Measurements from ENCODE around the gene PIGP. TPM values are rescaled to one million over a fixed set of nuclear protein-coding genes. Genes with fewer than 3 reads are reported as not detected.
"Not testable (repeated sequence)": the region's sequence is repeated elsewhere in the genome, so short reads cannot be mapped to it uniquely, and the experiment has no call there.

PIGP gene
- total RNA-seq, 1 experiment from 2014 or later = 13.6 TPM

DNA sequence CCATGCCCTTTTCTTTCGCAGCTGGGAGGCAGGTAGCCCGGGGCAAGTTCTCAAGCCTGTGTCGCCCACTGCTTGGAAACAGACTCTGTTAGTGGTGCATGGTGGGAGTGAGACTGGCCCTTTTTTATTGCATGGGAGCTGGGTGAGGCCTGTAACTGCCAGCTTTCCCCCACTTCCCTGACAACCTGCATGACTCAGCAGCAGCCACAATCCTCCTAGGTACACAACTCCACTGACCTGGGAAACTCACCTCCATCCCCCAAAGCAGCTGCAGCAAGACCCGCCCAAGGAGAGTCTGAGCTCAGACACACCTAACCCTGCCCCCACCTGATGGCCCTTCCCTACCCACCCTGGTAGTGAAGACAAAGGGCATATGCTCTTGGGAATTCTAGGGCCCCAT is 25.8 kb downstream of the PIGP start:
- H3K27me3 ChIP-seq (replicated peaks) = no peaks in the 10 kb centered on the region
- no peak for DNase-seq (ENCODE audit: low read depth in 1 of 2, low spot score in 2 of 2)

GRCh38 chr21:37045556-37045955 is 27.3 kb downstream of the PIGP start:
- Histone ChIP-seq H3K36me3 (no peaks in the 10 kb centered on the region), H3K9me3 (replicated peaks) (no peaks in the 10 kb centered on the region), H3K27me3 (replicated peaks) (no peaks in the 10 kb centered on the region), H3K27ac (no peak overlapping the region), H3K4me1 (replicated peaks) (no peaks in the 10 kb centered on the region; the same call in 1 of the 2 replicates), H3K4me3 (no peak overlapping the region)
- DNase-seq (ENCODE audit: low read depth in 1 of 2, low spot score in 2 of 2) = no peak

More for the DNA sequence above, 25.8 kb downstream of the PIGP start:
- no peak overlapping the region for H3K27ac ChIP-seq
- no peaks in the 10 kb centered on the region; the same call in 1 of the 2 replicates for H3K4me1 ChIP-seq (replicated peaks)
- H3K9me3 ChIP-seq (replicated peaks) = no peaks in the 10 kb centered on the region
- no peaks in the 10 kb centered on the region for H3K36me3 ChIP-seq
- no peak overlapping the region for H3K4me3 ChIP-seq

- H3K27me3 ChIP-seq (replicated peaks) = no peaks in the 10 kb centered on the region
- DNase-seq (ENCODE audit: low read depth in 1 of 2, low spot score in 2 of 2) = no peak
- H3K4me1 ChIP-seq (replicated peaks) = no peaks in the 10 kb centered on the region; the same call in 1 of the 2 replicates
Observed at GRCh38 chr21:37045149-37045548, 27.7 kb downstream of the PIGP start.

GRCh38 chr21:37044643-37045042 is 28.2 kb downstream of the PIGP start:
- Histone ChIP-seq H3K27ac (no peak overlapping the region), H3K4me3 (no peak overlapping the region), H3K4me1 (replicated peaks) (no peaks in the 10 kb centered on the region; the same call in 1 of the 2 replicates), H3K36me3 (no peaks in the 10 kb centered on the region), H3K27me3 (replicated peaks) (no peaks in the 10 kb centered on the region), H3K9me3 (replicated peaks) (no peaks in the 10 kb centered on the region)
- no peak for DNase-seq (ENCODE audit: low read depth in 1 of 2, low spot score in 2 of 2)

More at GRCh38 chr21:37045149-37045548, 27.7 kb downstream of the PIGP start:
- Histone ChIP-seq H3K36me3 (no peaks in the 10 kb centered on the region), H3K9me3 (replicated peaks) (no peaks in the 10 kb centered on the region), H3K27ac (no peak overlapping the region), H3K4me3 (no peak overlapping the region)

DNA sequence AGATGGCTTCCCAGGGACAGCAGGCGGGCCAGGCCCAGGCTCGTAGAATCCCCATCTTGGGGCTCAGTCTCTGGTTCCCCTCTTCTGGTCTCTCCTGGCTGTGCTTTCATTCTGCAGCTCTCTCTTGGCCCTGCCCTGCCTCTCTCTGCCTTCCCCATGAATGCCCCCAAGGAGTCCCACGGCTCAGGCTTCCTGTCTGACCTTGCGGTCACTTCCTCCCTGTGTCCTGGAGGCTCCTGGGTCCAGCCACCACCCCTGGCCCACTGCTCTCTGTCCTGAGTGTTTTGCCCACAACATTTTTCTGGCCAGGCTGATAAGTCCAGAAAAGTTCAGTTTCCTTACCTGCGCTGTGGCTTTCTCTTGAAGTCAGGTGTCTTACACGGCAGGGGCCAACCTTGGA is 29.1 kb downstream of the PIGP start:
- H3K9me3 ChIP-seq (replicated peaks) = no peaks in the 10 kb centered on the region
- H3K4me1 ChIP-seq (replicated peaks) = no peaks in the 10 kb centered on the region; the same call in 1 of the 2 replicates
- DNase-seq (ENCODE audit: low read depth in 1 of 2, low spot score in 2 of 2) = no peak
- no peak overlapping the region for H3K27ac ChIP-seq
- no peak overlapping the region for H3K4me3 ChIP-seq
- no peaks in the 10 kb centered on the region for H3K36me3 ChIP-seq
- H3K27me3 ChIP-seq (replicated peaks) = no peaks in the 10 kb centered on the region

- Histone ChIP-seq H3K36me3 (no peaks in the 10 kb centered on the region), H3K9me3 (replicated peaks) (no peaks in the 10 kb centered on the region), H3K27me3 (replicated peaks) (no peaks in the 10 kb centered on the region), H3K4me1 (replicated peaks) (peaks cover 5% of the 10 kb centered on the region; the same call in 1 of the 2 replicates), H3K27ac (no peak overlapping the region), H3K4me3 (no peak overlapping the region)
- no peak for DNase-seq (ENCODE audit: low read depth in 1 of 2, low spot score in 2 of 2)
Observed at GRCh38 chr21:37041706-37042271, 31.1 kb downstream of the PIGP start.

DNA sequence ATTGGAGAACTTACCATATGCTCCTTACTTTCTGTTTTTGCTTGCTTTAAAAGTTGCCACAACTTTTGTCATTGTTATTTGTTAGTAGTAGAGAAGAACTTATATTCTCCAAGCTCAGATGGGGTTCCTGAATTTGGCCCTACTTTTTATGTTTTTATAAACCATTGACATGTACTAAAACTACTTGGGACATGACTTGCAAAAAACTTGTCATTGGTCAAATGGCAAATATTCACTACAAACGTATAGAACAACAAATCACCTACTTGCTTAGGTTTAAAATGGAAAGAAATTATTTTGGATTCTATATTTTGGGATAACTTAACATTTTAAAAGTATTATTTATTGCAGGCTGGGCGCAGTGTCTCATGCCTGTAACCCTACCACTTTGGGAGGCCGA is 32.7 kb downstream of the PIGP start:
- Histone ChIP-seq H3K36me3 (no peaks in the 10 kb centered on the region), H3K4me3 (no peak overlapping the region), H3K9me3 (replicated peaks) (no peaks in the 10 kb centered on the region), H3K27ac (no peak overlapping the region), H3K4me1 (replicated peaks) (peaks cover 10% of the 10 kb centered on the region), H3K27me3 (replicated peaks) (no peaks in the 10 kb centered on the region)
- DNase-seq (ENCODE audit: low read depth in 1 of 2, low spot score in 2 of 2) = no peak

GRCh38 chr21:37039411-37040075 is 33.3 kb downstream of the PIGP start:
- no peak overlapping the region for H3K4me3 ChIP-seq
- H3K9me3 ChIP-seq (replicated peaks) = no peaks in the 10 kb centered on the region
- H3K27ac ChIP-seq = no peak overlapping the region
- H3K36me3 ChIP-seq = no peaks in the 10 kb centered on the region
- no peaks in the 10 kb centered on the region for H3K27me3 ChIP-seq (replicated peaks)
- H3K4me1 ChIP-seq (replicated peaks) = peaks cover 10% of the 10 kb centered on the region
- no peak for DNase-seq (ENCODE audit: low read depth in 1 of 2, low spot score in 2 of 2)

GRCh38 chr21:37036177-37036576 is 36.7 kb downstream of the PIGP start:
- Histone ChIP-seq H3K4me1 (replicated peaks) (peaks cover 19% of the 10 kb centered on the region), H3K4me3 (no peak overlapping the region), H3K36me3 (no peaks in the 10 kb centered on the region), H3K27ac (no peak overlapping the region), H3K9me3 (replicated peaks) (no peaks in the 10 kb centered on the region), H3K27me3 (replicated peaks) (no peaks in the 10 kb centered on the region)
- DNase-seq (ENCODE audit: low read depth in 1 of 2, low spot score in 2 of 2) = peak in 1 of 2 experiments; percentile 8

DNA sequence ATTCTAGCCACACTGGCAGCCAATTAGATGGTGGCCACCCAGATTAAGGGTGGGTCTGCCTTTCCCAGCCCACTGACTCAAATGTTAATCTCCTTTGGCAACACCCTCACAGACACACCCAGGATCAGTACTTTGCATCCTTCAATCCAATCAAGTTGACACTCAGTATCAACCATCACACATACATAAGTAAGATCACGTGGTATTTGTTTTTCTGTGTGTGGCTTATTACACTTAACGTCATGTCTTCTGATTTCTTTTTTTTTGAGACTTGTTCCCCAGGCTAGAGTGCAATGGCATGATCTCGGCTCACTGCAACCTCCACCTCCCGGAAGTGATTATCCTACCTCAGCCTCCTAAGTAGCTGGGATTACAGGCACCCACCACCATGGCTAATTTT is 38.5 kb downstream of the PIGP start:
- not testable (repeated sequence) for H3K36me3 ChIP-seq; H3K4me3 ChIP-seq; H3K27me3 ChIP-seq (replicated peaks); H3K9me3 ChIP-seq (replicated peaks); H3K27ac ChIP-seq; DNase-seq (ENCODE audit: low read depth in 1 of 2, low spot score in 2 of 2)
- peaks cover 19% of the 10 kb centered on the region for H3K4me1 ChIP-seq (replicated peaks)

DNA sequence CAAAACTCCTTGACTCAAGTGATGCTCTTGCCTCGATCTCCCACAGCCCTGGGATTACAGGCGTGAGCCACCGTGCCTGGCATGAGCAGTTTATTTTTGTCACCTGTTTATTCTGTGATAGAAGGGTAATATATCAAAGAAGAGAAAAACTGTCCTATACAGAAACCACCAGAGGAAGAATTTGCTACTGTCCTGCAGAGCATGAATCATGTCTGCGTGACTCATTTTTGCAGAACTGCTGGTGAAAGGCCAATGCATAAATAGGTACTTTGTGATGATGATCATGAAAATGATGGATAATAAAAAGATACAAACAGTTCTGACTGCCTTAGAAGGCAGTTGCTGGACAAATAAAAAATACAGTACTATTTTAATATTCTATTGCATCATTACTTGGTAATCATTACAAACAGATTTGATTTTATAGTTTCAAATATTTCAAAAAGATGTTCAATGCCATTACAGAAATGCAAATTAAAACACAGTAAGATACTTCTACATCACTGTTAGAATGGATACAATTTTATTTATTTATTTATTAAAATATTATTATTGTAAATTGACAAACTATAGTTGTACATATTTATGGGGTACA is 39.9 kb downstream of the PIGP start:
- Histone ChIP-seq H3K36me3 (no peaks in the 10 kb centered on the region), H3K4me1 (replicated peaks) (peaks cover 16% of the 10 kb centered on the region), H3K27me3 (replicated peaks) (no peaks in the 10 kb centered on the region), H3K4me3 (no peak overlapping the region), H3K9me3 (replicated peaks) (no peaks in the 10 kb centered on the region), H3K27ac (no peak overlapping the region)
- DNase-seq (ENCODE audit: low read depth in 1 of 2, low spot score in 2 of 2) = peak in 1 of 2 experiments; percentile 46

- DNase-seq (ENCODE audit: low read depth in 1 of 2, low spot score in 2 of 2) = no peak
- Histone ChIP-seq H3K36me3 (no peaks in the 10 kb centered on the region), H3K4me3 (no peak overlapping the region), H3K9me3 (replicated peaks) (no peaks in the 10 kb centered on the region), H3K4me1 (replicated peaks) (peaks cover 14% of the 10 kb centered on the region), H3K27me3 (replicated peaks) (no peaks in the 10 kb centered on the region), H3K27ac (no peak overlapping the region)
Observed at GRCh38 chr21:37032293-37032692, 40.6 kb downstream of the PIGP start.

- Histone ChIP-seq H3K4me3 (no peak overlapping the region), H3K27ac (no peak overlapping the region), H3K4me1 (replicated peaks) (peaks cover 10% of the 10 kb centered on the region), H3K9me3 (replicated peaks) (no peaks in the 10 kb centered on the region), H3K36me3 (no peaks in the 10 kb centered on the region), H3K27me3 (replicated peaks) (no peaks in the 10 kb centered on the region)
- DNase-seq (ENCODE audit: low read depth in 1 of 2, low spot score in 2 of 2) = no peak
Observed at GRCh38 chr21:37030864-37031263, 42.0 kb downstream of the PIGP start.

- Histone ChIP-seq H3K4me3 (no peak overlapping the region), H3K36me3 (no peaks in the 10 kb centered on the region), H3K4me1 (replicated peaks) (peaks cover 9% of the 10 kb centered on the region), H3K27me3 (replicated peaks) (no peaks in the 10 kb centered on the region), H3K9me3 (replicated peaks) (no peaks in the 10 kb centered on the region), H3K27ac (no peak overlapping the region)
- no peak for DNase-seq (ENCODE audit: low read depth in 1 of 2, low spot score in 2 of 2)
Observed at GRCh38 chr21:37028570-37028969, 44.3 kb downstream of the PIGP start.
